HepG2 (cell line): ENCODE measurements around the gene ELAVL4. TPM values are rescaled to one million over a fixed set of nuclear protein-coding genes. Genes with fewer than 3 reads are reported as not detected.

Experiments used
- ATAC-seq: fragments of 200-7000 bp; cut with Tn5 transposase; 3 replicates; pipeline ENCODE4 v1.9.1; 2020; ENCODE audit warnings: mild to moderate bottlenecking, moderate library complexity
- BruUV-seq: library from RNA; stranded (reverse); fragments of 400-500 nt; replicated peaks from 2 replicates; lab custom pipeline; 2021; lab: Mats Ljungman, UMichigan
- CTCF ChIA-PET: fragments of 300-600 bp; formaldehyde crosslinking; extraction: SDS; loops from one replicate; lab custom pipeline; 2021; ENCODE audit warnings: low total read pairs, inconsistent platforms, low intra/inter-chr PET ratio; lab: Yijun Ruan, JAX
- POLR2A ChIA-PET: fragments of 350-600 bp; sonication (Branson Sonifier 250); formaldehyde crosslinking; loops from one replicate; lab custom pipeline; 2020; ENCODE audit warnings: antibody characterized with exemption, inconsistent platforms; lab: Yijun Ruan, JAX
- DNase-seq: peaks from one replicate; pipeline ENCODE4 v3.0.0-alpha.2; 2015; ENCODE audit warnings: low spot score
- FAIRE-seq: peaks from 3 replicates; lab custom pipeline; 2011; peaks lifted over from hg19 to GRCh38; lab: Jason Lieb, UNC
- H2AFZ ChIP-seq: one replicate; pipeline ENCODE4 v1.6.1; 2011; ENCODE audit warnings: low read length, inconsistent platforms
- H3K27ac ChIP-seq: fragments of 300-600 bp; 3 replicates; pipeline ENCODE4 v1.8.0; 2011; ENCODE audit warnings: mixed run types, mild to moderate bottlenecking, mixed read lengths, low read length, inconsistent platforms; ENCODE audit not compliant: insufficient read depth; ENCODE audit errors: extremely low read length
- H3K27me3 ChIP-seq, 2 experiments: fragments of 200-600 bp in 1 of 2; 2 replicates in 1 of 2; 3 replicates in 1 of 2; pipeline versions ENCODE4 v1.6.0 to v1.8.0; 2011; ENCODE audit warnings: low read length in 2 of 2, mild to moderate bottlenecking in 2 of 2, moderate library complexity in 2 of 2, inconsistent platforms in 1 of 2; ENCODE audit not compliant: insufficient read depth in 2 of 2, control insufficient read depth in 1 of 2
- H3K36me3 ChIP-seq, 2 experiments: fragments of 200-600 bp in 1 of 2; replicated peaks in 1 of 2; 2 replicates in 1 of 2; 3 replicates in 1 of 2; pipeline versions ENCODE4 v1.5.1 to v1.8.0; 2011; ENCODE audit warnings: low read length in 2 of 2, inconsistent platforms in 1 of 2; ENCODE audit not compliant: insufficient read depth in 2 of 2, control insufficient read depth in 1 of 2
- H3K4me1 ChIP-seq: 2 replicates; pipeline ENCODE4 v1.5.1; 2012; ENCODE audit warnings: low read length, inconsistent platforms; ENCODE audit not compliant: insufficient read depth
- H3K4me2 ChIP-seq: 2 replicates; pipeline ENCODE4 v1.6.0; 2011; ENCODE audit warnings: low read depth, low read length, inconsistent platforms
- H3K4me3 ChIP-seq, 3 experiments: fragments of 200-600 bp in 1 of 3; sonication (generic), shearing (Covaris generic) in 1 of 3; replicated peaks in 1 of 3; 2 replicates each; pipeline ENCODE4 v1.5.1; 2011 to 2016; ENCODE audit warnings: low read length in 3 of 3, inconsistent platforms in 2 of 3, low read depth in 2 of 3, mild to moderate bottlenecking in 2 of 3, control low read depth in 1 of 3, mixed read lengths in 1 of 3; ENCODE audit not compliant: insufficient read depth in 1 of 3
- H3K79me2 ChIP-seq: one replicate; pipeline ENCODE4 v1.6.1; 2011; ENCODE audit warnings: low read length, inconsistent platforms; ENCODE audit not compliant: insufficient read depth
- H3K9ac ChIP-seq: 2 replicates; pipeline ENCODE4 v1.6.0; 2011; ENCODE audit warnings: mild to moderate bottlenecking, low read depth, low read length, inconsistent platforms; ENCODE audit not compliant: insufficient read depth
- H3K9me3 ChIP-seq: 2 replicates; pipeline ENCODE4 v1.5.1; 2012; ENCODE audit warnings: mild to moderate bottlenecking, low read length
- H4K20me1 ChIP-seq: 2 replicates; pipeline ENCODE4 v1.6.0; 2011; ENCODE audit warnings: inconsistent platforms, mild to moderate bottlenecking, low read length, moderate library complexity; ENCODE audit not compliant: insufficient read depth
- ATF4 ChIP-seq, 2 experiments: fragments of 450-650 bp in 1 of 2; sonication (generic) in 1 of 2; formaldehyde crosslinking; IDR thresholded peaks; 2 replicates each; pipeline versions ENCODE4 v1.5.0 to v1.8.0; 2020 to 2022; ENCODE audit warnings: mild to moderate bottlenecking in 1 of 2, missing genetic modification reagents in 1 of 2
- BCLAF1 ChIP-seq: fragments of 450-650 bp; IDR thresholded peaks from 2 replicates; pipeline ENCODE4 v1.6.1; 2017; ENCODE audit warnings: mild to moderate bottlenecking
- CAMTA2 ChIP-seq: sonication (generic); formaldehyde crosslinking; IDR thresholded peaks from 2 replicates; pipeline ENCODE4 v1.4.0; 2020; ENCODE audit warnings: mild to moderate bottlenecking, missing genetic modification reagents, borderline replicate concordance
- CEBPB ChIP-seq: IDR thresholded peaks from 2 replicates; pipeline ENCODE4 v1.6.1; 2011; ENCODE audit warnings: low read depth, low read length, improper control_type of control experiment, borderline replicate concordance
- CEBPG ChIP-seq: IDR thresholded peaks from 2 replicates; pipeline ENCODE4 v1.6.1; 2016
- EHMT2 ChIP-seq: fragments of 200-600 bp; sonication (generic); IDR thresholded peaks from 2 replicates; pipeline ENCODE4 v1.7.0; 2017; ENCODE audit warnings: antibody characterized with exemption, low read depth, low read length, borderline replicate concordance
- FOXA3 ChIP-seq: IDR thresholded peaks from 2 replicates; pipeline ENCODE4 v1.6.1; 2016; ENCODE audit warnings: missing genetic modification reagents, missing compliant biosample characterization
- HNF4G ChIP-seq, 2 experiments: sonication (generic) in 1 of 2; formaldehyde crosslinking in 1 of 2; IDR thresholded peaks; 2 replicates each; pipeline versions ENCODE4 v1.4.0 to v1.6.1; 2011 to 2020; ENCODE audit warnings: borderline replicate concordance in 2 of 2, low read depth in 2 of 2, mild to moderate bottlenecking in 2 of 2, low read length in 1 of 2, missing genetic modification reagents in 1 of 2, moderate library complexity in 1 of 2
- IRF1 ChIP-seq: sonication (generic); formaldehyde crosslinking; IDR thresholded peaks from 2 replicates; pipeline ENCODE4 v1.4.0; 2020; ENCODE audit warnings: low read depth, mild to moderate bottlenecking, missing genetic modification reagents
- POLR2AphosphoS2 ChIP-seq: IDR thresholded peaks from 2 replicates; pipeline ENCODE4 v1.6.1; 2011; ENCODE audit warnings: low read depth, low read length, improper control_type of control experiment
- SRF ChIP-seq: IDR thresholded peaks from 2 replicates; pipeline ENCODE4 v1.6.1; 2011; ENCODE audit warnings: mild to moderate bottlenecking, low read depth, low read length, moderate library complexity
- ZBTB8A ChIP-seq: sonication (generic); formaldehyde crosslinking; IDR thresholded peaks from 2 replicates; pipeline ENCODE4 v1.4.0; 2020; ENCODE audit warnings: mild to moderate bottlenecking, low read depth, missing genetic modification reagents, borderline replicate concordance
- ZFP36L2 ChIP-seq: sonication (generic); formaldehyde crosslinking; IDR thresholded peaks from 2 replicates; pipeline ENCODE4 v1.4.0; 2020; ENCODE audit warnings: missing genetic modification reagents
- ZNF510 ChIP-seq: sonication (generic); formaldehyde crosslinking; IDR thresholded peaks from 2 replicates; pipeline ENCODE4 v1.4.0; 2020; ENCODE audit warnings: low read depth, mild to moderate bottlenecking, missing genetic modification reagents
- ZNF562 ChIP-seq: sonication (generic); formaldehyde crosslinking; IDR thresholded peaks from 2 replicates; pipeline ENCODE4 v1.8.0; 2022; ENCODE audit warnings: missing genetic modification reagents, borderline replicate concordance
- ZNF644 ChIP-seq: IDR thresholded peaks from 2 replicates; pipeline ENCODE4 v1.6.1; 2016; ENCODE audit warnings: low read depth
- WGBS: methylation state at CpG from one replicate; pipeline ENCODE4 v1.1.6; 2017; ENCODE audit warnings: low lambda C conversion rate; 5-methylcytosine and 5-hydroxymethylcytosine counted together
- in situ Hi-C: cut with HindIII; loops from 2 replicates; pipeline ENCODE4 v1.10.0; 2017; ENCODE audit warnings: low pct_unique_long_range_greater_than_20kb; ENCODE audit not compliant: extremely low pct_ligation_motif_present
- intact Hi-C: fragments of 100-400 bp; cut with micrococcal nuclease; formaldehyde crosslinking; loops from one replicate; pipeline ENCODE4 v1.10.0; 2022; ENCODE audit not compliant: unreplicated experiment
- polyA plus RNA-seq, 8 experiments: library from polyadenylated mRNA; depleted of rRNA in 3 of 8; stranded (reverse) in 7 of 8; unstranded in 1 of 8; fragments of >200 nt; fragmentation: Illumina TruSeq in 4 of 8; extraction: Trizol in 4 of 8; gene quantifications; 2 replicates each; pipeline versions ENCODE4 v1.2.1 to v1.2.3, GENCODE V29; 2011 to 2016; ENCODE audit warnings: low read depth in 4 of 8, missing spikeins in 1 of 8, mixed read lengths in 1 of 8; ENCODE audit not compliant: insufficient read depth in 1 of 8
- total RNA-seq, 5 experiments: library from RNA; depleted of rRNA; stranded (reverse); fragments of >200 nt; fragmentation: Illumina TruSeq; extraction: Trizol; gene quantifications; 2 replicates each; pipeline ENCODE4 v1.2.3, GENCODE V29; 2016; ENCODE audit warnings: low read depth in 1 of 5
- TF ChIP-seq, protein P1 (sequence below): fragments of 450-650 bp; IDR thresholded peaks from 2 replicates; pipeline ENCODE4 v1.6.1; 2016
- TF ChIP-seq, protein P2 (sequence below): IDR thresholded peaks from 2 replicates; pipeline ENCODE4 v1.6.1; 2016; ENCODE audit warnings: missing compliant biosample characterization, missing genetic modification reagents, borderline replicate concordance

The ELAVL4 gene
- total and polyA plus RNA-seq, 2 of the 13 experiments (the other 11 are each of a cell fraction or from before 2014, with no cell fraction given): not detected

DNA sequence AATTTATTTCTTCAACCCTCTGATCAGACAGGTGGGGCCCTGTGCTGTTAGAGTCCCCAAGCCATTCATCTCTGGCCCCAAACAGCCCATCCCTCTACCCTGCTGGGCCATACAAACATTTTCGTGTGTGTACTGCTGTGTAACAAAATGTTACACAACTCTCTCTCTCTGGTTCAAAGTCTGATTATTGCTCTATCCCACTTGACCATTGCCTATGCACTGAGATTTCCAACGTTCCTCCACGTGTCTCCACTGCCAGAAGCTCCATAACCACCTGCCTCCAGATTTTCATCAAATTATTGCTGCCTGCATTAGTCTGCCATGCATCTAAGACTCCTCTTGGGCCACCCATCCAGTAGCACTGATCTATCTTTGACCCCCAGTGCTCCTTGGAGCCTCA lies 104.8 kb downstream of the ELAVL4 start:
- intact Hi-C loops (no loop called here), in situ Hi-C loops (no loop called here)
- H3K9ac ChIP-seq: no peak overlapping the region
- DNase-seq (peak; percentile 39), ATAC-seq (peak; percentile 46; the same call in 2 of the 3 replicates), FAIRE-seq (no peak)
- H3K27me3 ChIP-seq: no peaks in the 10 kb centered on the region
- H3K36me3 ChIP-seq: no peaks in the 10 kb centered on the region
- no TSS peak for BruUV-seq
- H3K4me1 ChIP-seq: peaks cover 25% of the 10 kb centered on the region
- H3K4me2 ChIP-seq: no peak overlapping the region
- H2AFZ ChIP-seq: no peak overlapping the region
- CTCF ChIA-PET: no interaction called here
- no peaks in the 10 kb centered on the region for H3K9me3 ChIP-seq
- no peak overlapping the region for H3K4me3 ChIP-seq
- no peaks in the 10 kb centered on the region for H4K20me1 ChIP-seq
- 0% methylated on average over 3 of the region's 3 CpGs for WGBS
- POLR2A ChIA-PET: no interaction called here
- no peaks in the 10 kb centered on the region for H3K79me2 ChIP-seq
- no peak overlapping the region for H3K27ac ChIP-seq
- no peak for TF ChIP-seq ZNF510 (CRISPR knock-in tag)
- peak; percentile 49; the same call in 1 of the 2 replicates for TF ChIP-seq CEBPG (CRISPR knock-in tag)
- TF ChIP-seq, protein P1, sequence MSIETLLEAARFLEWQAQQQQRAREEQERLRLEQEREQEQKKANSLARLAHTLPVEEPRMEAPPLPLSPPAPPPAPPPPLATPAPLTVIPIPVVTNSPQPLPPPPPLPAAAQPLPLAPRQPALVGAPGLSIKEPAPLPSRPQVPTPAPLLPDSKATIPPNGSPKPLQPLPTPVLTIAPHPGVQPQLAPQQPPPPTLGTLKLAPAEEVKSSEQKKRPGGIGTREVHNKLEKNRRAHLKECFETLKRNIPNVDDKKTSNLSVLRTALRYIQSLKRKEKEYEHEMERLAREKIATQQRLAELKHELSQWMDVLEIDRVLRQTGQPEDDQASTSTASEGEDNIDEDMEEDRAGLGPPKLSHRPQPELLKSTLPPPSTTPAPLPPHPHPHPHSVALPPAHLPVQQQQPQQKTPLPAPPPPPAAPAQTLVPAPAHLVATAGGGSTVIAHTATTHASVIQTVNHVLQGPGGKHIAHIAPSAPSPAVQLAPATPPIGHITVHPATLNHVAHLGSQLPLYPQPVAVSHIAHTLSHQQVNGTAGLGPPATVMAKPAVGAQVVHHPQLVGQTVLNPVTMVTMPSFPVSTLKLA: peak; percentile 75
- TF ChIP-seq ZBTB8A (CRISPR knock-in tag): no peak
- TF ChIP-seq CEBPB: peak; percentile 78
- no peak for TF ChIP-seq BCLAF1
- TF ChIP-seq, protein P2, sequence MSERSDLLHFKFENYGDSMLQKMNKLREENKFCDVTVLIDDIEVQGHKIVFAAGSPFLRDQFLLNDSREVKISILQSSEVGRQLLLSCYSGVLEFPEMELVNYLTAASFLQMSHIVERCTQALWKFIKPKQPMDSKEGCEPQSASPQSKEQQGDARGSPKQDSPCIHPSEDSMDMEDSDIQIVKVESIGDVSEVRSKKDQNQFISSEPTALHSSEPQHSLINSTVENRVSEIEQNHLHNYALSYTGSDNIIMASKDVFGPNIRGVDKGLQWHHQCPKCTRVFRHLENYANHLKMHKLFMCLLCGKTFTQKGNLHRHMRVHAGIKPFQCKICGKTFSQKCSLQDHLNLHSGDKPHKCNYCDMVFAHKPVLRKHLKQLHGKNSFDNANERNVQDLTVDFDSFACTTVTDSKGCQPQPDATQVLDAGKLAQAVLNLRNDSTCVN (CRISPR knock-in tag): no peak
- TF ChIP-seq ATF4 (CRISPR knock-in tag; IDR thresholded peaks at IDR 0.05): peak in 1 of 2 experiments; percentile 23; a peak in 1 of 4 replicates
- no peak for TF ChIP-seq CAMTA2
- TF ChIP-seq FOXA3 (CRISPR knock-in tag): peak; percentile 40; the same call in 1 of the 2 replicates
- peak; percentile 90 for TF ChIP-seq ZNF644
- no peak for TF ChIP-seq ZNF562 (CRISPR knock-in tag)
- no peak for TF ChIP-seq IRF1
- no peak for TF ChIP-seq SRF
- TF ChIP-seq ZFP36L2 (CRISPR knock-in tag): no peak
- peak; percentile 53 for TF ChIP-seq HNF4G (IDR thresholded peaks at IDR 0.05; ENCODE audit: borderline replicate concordance, low read depth, low read length)
- TF ChIP-seq HNF4G (CRISPR knock-in tag; IDR thresholded peaks at IDR 0.05; ENCODE audit: borderline replicate concordance, low read depth): no peak
- TF ChIP-seq POLR2AphosphoS2: no peak
- peak; percentile 63; the same call in 1 of the 2 replicates for TF ChIP-seq EHMT2
